Trophoblast cell (in vitro differentiated cells and primary cell): ENCODE data around the gene UNC45A.
"Not testable (repeated sequence)": the region's sequence is repeated elsewhere in the genome, so short reads cannot be mapped to it uniquely, and the experiment has no call there.

Experiments used
- DNase-seq, 2 donors: peaks; one replicate each; pipeline ENCODE4 v3.0.0-alpha.2; 2016
- H2AFZ ChIP-seq: 2 replicates; pipeline ENCODE4 v1.6.1; 2013; ENCODE audit warnings: low read length, moderate library complexity, mild to moderate bottlenecking; ENCODE audit not compliant: insufficient read depth, poor library complexity
- H2AK5ac ChIP-seq: 2 replicates; pipeline ENCODE4 v1.6.1; 2013; ENCODE audit warnings: mild to moderate bottlenecking, low read length
- H2BK120ac ChIP-seq: 2 replicates; pipeline ENCODE4 v1.6.1; 2013; ENCODE audit warnings: low read length, mild to moderate bottlenecking, moderate library complexity; ENCODE audit not compliant: insufficient read depth, poor library complexity
- H2BK12ac ChIP-seq: 2 replicates; pipeline ENCODE4 v1.6.1; 2013; ENCODE audit warnings: mild to moderate bottlenecking, low read length, moderate library complexity
- H2BK5ac ChIP-seq: 2 replicates; pipeline ENCODE4 v1.6.1; 2013; ENCODE audit warnings: low read length, low read depth, moderate library complexity, mild to moderate bottlenecking; ENCODE audit not compliant: poor library complexity
- H3K14ac ChIP-seq: 2 replicates; pipeline ENCODE4 v1.6.1; 2013; ENCODE audit warnings: mild to moderate bottlenecking, low read length
- H3K18ac ChIP-seq: 2 replicates; pipeline ENCODE4 v1.6.1; 2013; ENCODE audit warnings: mild to moderate bottlenecking, low read length
- H3K23ac ChIP-seq: 2 replicates; pipeline ENCODE4 v1.6.1; 2013; ENCODE audit warnings: low read length
- H3K27ac ChIP-seq: 2 replicates; pipeline ENCODE4 v1.5.1; 2013; ENCODE audit warnings: low read depth, mild to moderate bottlenecking, inconsistent platforms, low read length, moderate library complexity
- H3K27me3 ChIP-seq: 2 replicates; pipeline ENCODE4 v1.6.1; 2013; ENCODE audit warnings: inconsistent platforms, mild to moderate bottlenecking, low read length, moderate library complexity; ENCODE audit not compliant: insufficient read depth
- H3K36me3 ChIP-seq, 2 experiments: 1 replicate in 1 of 2; 2 replicates in 1 of 2; pipeline ENCODE4 v1.6.1; 2013; ENCODE audit warnings: low read length in 2 of 2, mild to moderate bottlenecking in 2 of 2, moderate library complexity in 1 of 2; ENCODE audit not compliant: insufficient read depth in 2 of 2, control insufficient read depth in 1 of 2
- H3K4ac ChIP-seq: 2 replicates; pipeline ENCODE4 v1.6.1; 2013; ENCODE audit warnings: low read depth, mild to moderate bottlenecking, low read length, moderate library complexity
- H3K4me1 ChIP-seq, 2 experiments: 1 replicate in 1 of 2; 2 replicates in 1 of 2; pipeline ENCODE4 v1.6.1; 2013; ENCODE audit warnings: low read length in 2 of 2, mild to moderate bottlenecking in 2 of 2, moderate library complexity in 1 of 2; ENCODE audit not compliant: insufficient read depth in 2 of 2, control insufficient read depth in 1 of 2
- H3K4me2 ChIP-seq: 2 replicates; pipeline ENCODE4 v1.6.1; 2013; ENCODE audit warnings: inconsistent platforms, mild to moderate bottlenecking, low read length, moderate library complexity
- H3K4me3 ChIP-seq: 2 replicates; pipeline ENCODE4 v1.5.1; 2013; ENCODE audit warnings: mild to moderate bottlenecking, low read depth, low read length, inconsistent platforms
- H3K79me1 ChIP-seq: one replicate; pipeline ENCODE4 v1.6.1; 2013; ENCODE audit warnings: low read length
- H3K79me2 ChIP-seq: 2 replicates; pipeline ENCODE4 v1.6.1; 2013; ENCODE audit warnings: low read length, mild to moderate bottlenecking; ENCODE audit not compliant: control insufficient read depth, insufficient read depth, poor library complexity
- H3K9ac ChIP-seq: 2 replicates; pipeline ENCODE4 v1.6.1; 2013; ENCODE audit warnings: mild to moderate bottlenecking, low read length
- H3K9me3 ChIP-seq: 2 replicates; pipeline ENCODE4 v1.6.1; 2013; ENCODE audit warnings: low read depth, mild to moderate bottlenecking, control low read depth, inconsistent platforms, low read length; ENCODE audit not compliant: insufficient read depth
- H4K12ac ChIP-seq: 2 replicates; pipeline ENCODE4 v1.6.1; 2013; ENCODE audit warnings: low read depth, mild to moderate bottlenecking, low read length, moderate library complexity
- H4K8ac ChIP-seq: 2 replicates; pipeline ENCODE4 v1.6.1; 2013; ENCODE audit warnings: low read depth, mild to moderate bottlenecking, low read length, moderate library complexity
- H4K91ac ChIP-seq: one replicate; pipeline ENCODE4 v1.6.1; 2013; ENCODE audit warnings: low read depth, mild to moderate bottlenecking, low read length, moderate library complexity
- WGBS: extraction: QIAGEN DNeasy Blood & Tissue Kit; methylation state at CpG from one replicate; pipeline ENCODE4 v1.1.7; 2013; ENCODE audit warnings: missing lambda C conversion rate; ENCODE audit not compliant: insufficient read length, insufficient coverage; ENCODE audit errors: extremely low coverage; 5-methylcytosine and 5-hydroxymethylcytosine counted together

Gene UNC45A

DNA sequence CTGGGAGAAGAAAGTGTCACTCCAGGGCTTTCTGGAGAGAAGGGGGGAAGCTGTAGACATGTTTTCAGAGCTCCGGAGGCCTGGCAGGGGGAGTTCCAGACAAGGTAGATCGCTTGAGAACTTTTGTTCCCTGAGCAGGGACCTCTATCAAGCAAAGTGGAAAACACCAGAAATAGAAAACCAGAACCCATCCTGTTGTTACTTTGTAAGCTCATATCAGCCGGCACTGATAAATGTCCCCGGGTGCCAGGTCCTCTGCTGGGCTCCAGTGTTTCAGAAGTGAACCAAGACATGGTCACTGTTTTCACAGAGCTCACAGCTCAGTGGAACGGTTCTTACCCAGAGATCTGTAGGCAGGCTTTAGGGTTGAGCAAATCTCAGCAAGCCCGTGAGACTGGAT is 16.2 kb upstream of the UNC45A start:
- Histone ChIP-seq H3K4me1 (no peaks in the 10 kb centered on the region), H3K79me2 (no peaks in the 10 kb centered on the region), H3K9me3 (no peaks in the 10 kb centered on the region), H3K4ac (no peak overlapping the region), H3K27me3 (no peaks in the 10 kb centered on the region), H3K4me3 (no peak overlapping the region), H3K23ac (no peak overlapping the region), H4K91ac (no peak overlapping the region), H4K8ac (no peak overlapping the region), H3K4me2 (no peak overlapping the region), H3K79me1 (no peaks in the 10 kb centered on the region), H2BK12ac (no peak overlapping the region), H3K14ac (no peak overlapping the region), H4K12ac (no peak overlapping the region), H2AK5ac (no peak overlapping the region), H3K9ac (no peak overlapping the region), H2BK120ac (no peak overlapping the region), H2BK5ac (no peak overlapping the region), H3K18ac (no peak overlapping the region), H2AFZ (no peak overlapping the region), H3K36me3 (peaks cover 38 to 45% of the 10 kb centered on the region in 2 experiments), H3K27ac (no peak overlapping the region)
- DNase-seq = no peak
- WGBS = no CpG with 5 or more reads among the region's 6 CpGs

- H2AFZ ChIP-seq = no peak overlapping the region
- no peaks in the 10 kb centered on the region for H3K79me1 ChIP-seq
- H3K9me3 ChIP-seq = no peaks in the 10 kb centered on the region
- H4K12ac ChIP-seq = no peak overlapping the region
- no peak overlapping the region for H2BK120ac ChIP-seq
- H3K14ac ChIP-seq = no peak overlapping the region
- H4K91ac ChIP-seq = no peak overlapping the region
- H3K79me2 ChIP-seq = no peaks in the 10 kb centered on the region
- WGBS = no CpG with 5 or more reads among the region's 4 CpGs
- H3K23ac ChIP-seq = no peak overlapping the region
- no peak overlapping the region for H4K8ac ChIP-seq
- H2BK12ac ChIP-seq = no peak overlapping the region
- no peak overlapping the region for H3K4me2 ChIP-seq
- H3K36me3 ChIP-seq = peaks cover 31 to 32% of the 10 kb centered on the region in 2 experiments
- no peaks in the 10 kb centered on the region for H3K4me1 ChIP-seq
- H3K18ac ChIP-seq = no peak overlapping the region
- H3K27ac ChIP-seq = no peak overlapping the region
- no peak overlapping the region for H2BK5ac ChIP-seq
- no peak overlapping the region for H2AK5ac ChIP-seq
- H3K27me3 ChIP-seq = no peaks in the 10 kb centered on the region
- no peak overlapping the region for H3K9ac ChIP-seq
- no peak overlapping the region for H3K4ac ChIP-seq
- no peak overlapping the region for H3K4me3 ChIP-seq
- no peak for DNase-seq
These were observed 13.2 kb upstream of the UNC45A start for GRCh38 chr15:90921887-90922286.

- H2BK120ac ChIP-seq, H3K14ac ChIP-seq, H4K12ac ChIP-seq, H3K79me2 ChIP-seq, H3K27me3 ChIP-seq, H3K27ac ChIP-seq, H3K4me2 ChIP-seq, H2AK5ac ChIP-seq, H3K4me1 ChIP-seq, H3K9me3 ChIP-seq, H2BK5ac ChIP-seq, H4K91ac ChIP-seq, H2AFZ ChIP-seq, H3K9ac ChIP-seq, H2BK12ac ChIP-seq, H4K8ac ChIP-seq, H3K79me1 ChIP-seq, H3K4ac ChIP-seq, H3K23ac ChIP-seq, H3K18ac ChIP-seq, DNase-seq, H3K4me3 ChIP-seq: not testable (repeated sequence)
- no CpG with 5 or more reads among the region's 7 CpGs for WGBS
- peaks cover 25 to 26% of the 10 kb centered on the region in 2 experiments for H3K36me3 ChIP-seq
These were observed 12.3 kb upstream of the UNC45A start for GRCh38 chr15:90922712-90923322.

- no peak overlapping the region for H3K23ac ChIP-seq
- no peak overlapping the region for H3K27ac ChIP-seq
- H2BK5ac ChIP-seq = no peak overlapping the region
- H4K8ac ChIP-seq = no peak overlapping the region
- no peak overlapping the region for H3K14ac ChIP-seq
- H3K27me3 ChIP-seq = no peaks in the 10 kb centered on the region
- H3K4me1 ChIP-seq = no peaks in the 10 kb centered on the region
- H3K18ac ChIP-seq = no peak overlapping the region
- H4K12ac ChIP-seq = no peak overlapping the region
- H4K91ac ChIP-seq = no peak overlapping the region
- H3K9ac ChIP-seq = no peak overlapping the region
- WGBS = no CpG with 5 or more reads among the region's 5 CpGs
- no peak overlapping the region for H3K4me2 ChIP-seq
- no peak overlapping the region for H3K4ac ChIP-seq
- no peak for DNase-seq
- H2BK120ac ChIP-seq = no peak overlapping the region
- H3K9me3 ChIP-seq = no peaks in the 10 kb centered on the region
- H2AK5ac ChIP-seq = no peak overlapping the region
- H3K79me2 ChIP-seq = no peaks in the 10 kb centered on the region
- H2AFZ ChIP-seq = no peak overlapping the region
- H3K4me3 ChIP-seq = no peak overlapping the region
- no peaks in the 10 kb centered on the region for H3K79me1 ChIP-seq
- no peak overlapping the region for H2BK12ac ChIP-seq
- peaks cover 12 to 13% of the 10 kb centered on the region in 2 experiments for H3K36me3 ChIP-seq
These were observed 10.7 kb upstream of the UNC45A start for GRCh38 chr15:90924375-90924774.
